C4-2B (cell line): ENCODE data around the gene SMOC2.

Experiments used
- ZFX ChIP-seq: fragments of 450-650 bp; IDR thresholded peaks from 2 replicates; pipeline ENCODE4 v1.6.1; 2017
- TF ChIP-seq, protein P1 (sequence below): fragments of 450-650 bp; conservative IDR thresholded peaks from 2 replicates; pipeline ENCODE4 v1.5.1; 2017; ENCODE audit warnings: mild to moderate bottlenecking

DNA sequence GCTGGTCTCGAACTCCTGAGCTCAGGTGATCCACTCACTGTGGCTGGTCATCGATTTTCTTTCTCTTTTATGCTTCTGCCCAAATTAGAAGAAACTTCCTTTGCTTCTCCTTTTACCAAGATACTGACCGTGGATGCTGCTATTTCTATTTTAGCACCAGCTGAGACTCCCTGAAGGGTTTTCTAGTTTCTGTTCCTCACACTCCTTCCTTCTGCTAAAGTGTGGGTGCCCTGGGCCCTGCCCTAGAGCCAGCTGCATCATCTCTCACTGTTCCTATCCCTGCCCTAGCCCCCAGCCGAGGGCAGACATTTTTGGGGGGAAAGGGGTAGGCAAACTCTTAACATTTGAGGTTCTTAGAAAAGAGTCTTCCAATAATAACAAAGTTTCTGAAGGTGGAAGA lies 6.3 kb downstream of the SMOC2 start:
- TF ChIP-seq, protein P1, sequence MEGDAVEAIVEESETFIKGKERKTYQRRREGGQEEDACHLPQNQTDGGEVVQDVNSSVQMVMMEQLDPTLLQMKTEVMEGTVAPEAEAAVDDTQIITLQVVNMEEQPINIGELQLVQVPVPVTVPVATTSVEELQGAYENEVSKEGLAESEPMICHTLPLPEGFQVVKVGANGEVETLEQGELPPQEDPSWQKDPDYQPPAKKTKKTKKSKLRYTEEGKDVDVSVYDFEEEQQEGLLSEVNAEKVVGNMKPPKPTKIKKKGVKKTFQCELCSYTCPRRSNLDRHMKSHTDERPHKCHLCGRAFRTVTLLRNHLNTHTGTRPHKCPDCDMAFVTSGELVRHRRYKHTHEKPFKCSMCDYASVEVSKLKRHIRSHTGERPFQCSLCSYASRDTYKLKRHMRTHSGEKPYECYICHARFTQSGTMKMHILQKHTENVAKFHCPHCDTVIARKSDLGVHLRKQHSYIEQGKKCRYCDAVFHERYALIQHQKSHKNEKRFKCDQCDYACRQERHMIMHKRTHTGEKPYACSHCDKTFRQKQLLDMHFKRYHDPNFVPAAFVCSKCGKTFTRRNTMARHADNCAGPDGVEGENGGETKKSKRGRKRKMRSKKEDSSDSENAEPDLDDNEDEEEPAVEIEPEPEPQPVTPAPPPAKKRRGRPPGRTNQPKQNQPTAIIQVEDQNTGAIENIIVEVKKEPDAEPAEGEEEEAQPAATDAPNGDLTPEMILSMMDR: no peak
- TF ChIP-seq ZFX: no peak
